HL-60 (cell line): Measurements from ENCODE around the gene SNRNP40.

Source experiments
- DNase-seq, 2 experiments: peaks; one replicate each; pipeline ENCODE4 v3.0.0-alpha.2; 2010 to 2020; ENCODE audit warnings: low read depth in 1 of 2, low spot score in 1 of 2
- H3K27ac ChIP-seq: fragments of 250-450 bp; sonication (Bioruptor Pico); replicated peaks from 2 replicates; pipeline ENCODE4 v1.5.1; 2020; ENCODE audit warnings: mild to moderate bottlenecking, moderate library complexity
- H3K27me3 ChIP-seq: fragments of 250-450 bp; sonication (Bioruptor Pico); 2 replicates; pipeline ENCODE4 v1.5.1; 2021; ENCODE audit warnings: mild to moderate bottlenecking, moderate library complexity; ENCODE audit not compliant: insufficient read depth, poor library complexity, severe bottlenecking
- H3K4me3 ChIP-seq: replicated peaks from 2 replicates; pipeline ENCODE4 v1.5.1; 2011; ENCODE audit warnings: mild to moderate bottlenecking, control low read depth, low read length; ENCODE audit not compliant: insufficient read depth
- CTCF ChIP-seq: IDR thresholded peaks from one replicate; pipeline ENCODE4 v1.5.1; 2011; ENCODE audit warnings: low read length, control low read depth, inconsistent platforms; ENCODE audit not compliant: insufficient read depth
- GABPA ChIP-seq: IDR thresholded peaks from 2 replicates; pipeline ENCODE4 v1.6.1; 2012; ENCODE audit warnings: low read depth
- POLR2AphosphoS5 ChIP-seq: IDR thresholded peaks from 2 replicates; pipeline ENCODE4 v1.6.1; 2012; ENCODE audit warnings: low read depth
- REST ChIP-seq: IDR thresholded peaks from 2 replicates; pipeline ENCODE4 v1.6.1; 2012; ENCODE audit warnings: low read depth; ENCODE audit not compliant: insufficient replicate concordance
- SPI1 ChIP-seq: IDR thresholded peaks from 2 replicates; pipeline ENCODE4 v1.6.1; 2012; ENCODE audit warnings: low read depth, mild to moderate bottlenecking, borderline replicate concordance

Gene SNRNP40

GRCh38 chr1:31261916-31262315, 34.7 kb downstream of the SNRNP40 start:
- no peak overlapping the region for H3K4me3 ChIP-seq
- no peak overlapping the region for H3K27ac ChIP-seq
- TF ChIP-seq SPI1 (no peak), REST (no peak), POLR2AphosphoS5 (no peak), GABPA (no peak), CTCF (no peak)
- no peak for DNase-seq
- no peaks in the 10 kb centered on the region for H3K27me3 ChIP-seq

GRCh38 chr1:31259746-31260145, 36.8 kb downstream of the SNRNP40 start:
- H3K27me3 ChIP-seq: no peaks in the 10 kb centered on the region
- H3K27ac ChIP-seq: no peak overlapping the region
- no peak for DNase-seq
- no peak overlapping the region for H3K4me3 ChIP-seq
- TF ChIP-seq CTCF (no peak), SPI1 (no peak), GABPA (no peak), POLR2AphosphoS5 (no peak), REST (no peak)

- Histone ChIP-seq H3K4me3 (no peak overlapping the region), H3K27me3 (no peaks in the 10 kb centered on the region), H3K27ac (no peak overlapping the region)
- DNase-seq: no peak
- TF ChIP-seq CTCF: no peak
- no peak for TF ChIP-seq REST
- TF ChIP-seq SPI1: no peak
- no peak for TF ChIP-seq POLR2AphosphoS5
- TF ChIP-seq GABPA: no peak
These were observed 38.0 kb downstream of the SNRNP40 start for GRCh38 chr1:31258581-31258980.
